GM13977 (cell line): ENCODE measurements around the gene PHYHD1.

ENCODE experiments used
- DNase-seq: peaks from one replicate; pipeline ENCODE4 v3.0.0; 2012; ENCODE audit warnings: low spot score
- in situ Hi-C: fragments of 300-500 bp; cut with MboI; formaldehyde crosslinking; loops from one replicate; pipeline ENCODE4 v1.12.0; 2022; ENCODE audit warnings: low sequenced_read_pairs, low pct_unique_long_range_greater_than_20kb, mixed read lengths, inconsistent platforms; ENCODE audit not compliant: unreplicated experiment
- TF ChIP-seq, protein P1 (sequence below): IDR thresholded peaks from 2 replicates; pipeline ENCODE4 v1.5.1; 2012; ENCODE audit warnings: mild to moderate bottlenecking, control low read depth; ENCODE audit not compliant: insufficient read depth; ENCODE audit errors: extremely low read depth, missing control alignments

PHYHD1 gene

DNA sequence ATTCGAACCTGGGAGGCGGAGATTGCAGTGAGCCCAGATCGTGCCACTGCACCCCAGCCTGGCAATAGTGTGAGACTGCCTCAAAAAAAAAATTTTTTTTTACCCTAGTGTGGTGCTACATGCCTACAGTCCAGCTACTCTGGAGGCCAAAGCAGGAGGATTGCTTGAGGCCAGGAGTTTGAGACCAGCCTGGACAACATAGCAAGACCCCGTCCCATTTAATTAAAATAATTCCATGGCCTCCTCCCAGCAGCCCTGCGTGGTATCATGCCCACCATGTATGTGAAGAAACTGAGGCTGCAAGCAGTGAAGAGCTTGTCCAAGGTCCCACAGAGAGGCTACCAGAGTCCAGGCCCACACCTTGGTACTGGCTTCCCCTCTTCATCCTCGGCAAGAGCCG, 19.4 kb upstream of the PHYHD1 start:
- TF ChIP-seq, protein P1, sequence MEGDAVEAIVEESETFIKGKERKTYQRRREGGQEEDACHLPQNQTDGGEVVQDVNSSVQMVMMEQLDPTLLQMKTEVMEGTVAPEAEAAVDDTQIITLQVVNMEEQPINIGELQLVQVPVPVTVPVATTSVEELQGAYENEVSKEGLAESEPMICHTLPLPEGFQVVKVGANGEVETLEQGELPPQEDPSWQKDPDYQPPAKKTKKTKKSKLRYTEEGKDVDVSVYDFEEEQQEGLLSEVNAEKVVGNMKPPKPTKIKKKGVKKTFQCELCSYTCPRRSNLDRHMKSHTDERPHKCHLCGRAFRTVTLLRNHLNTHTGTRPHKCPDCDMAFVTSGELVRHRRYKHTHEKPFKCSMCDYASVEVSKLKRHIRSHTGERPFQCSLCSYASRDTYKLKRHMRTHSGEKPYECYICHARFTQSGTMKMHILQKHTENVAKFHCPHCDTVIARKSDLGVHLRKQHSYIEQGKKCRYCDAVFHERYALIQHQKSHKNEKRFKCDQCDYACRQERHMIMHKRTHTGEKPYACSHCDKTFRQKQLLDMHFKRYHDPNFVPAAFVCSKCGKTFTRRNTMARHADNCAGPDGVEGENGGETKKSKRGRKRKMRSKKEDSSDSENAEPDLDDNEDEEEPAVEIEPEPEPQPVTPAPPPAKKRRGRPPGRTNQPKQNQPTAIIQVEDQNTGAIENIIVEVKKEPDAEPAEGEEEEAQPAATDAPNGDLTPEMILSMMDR, result no peak
- in situ Hi-C loops, result no loop called here
- no peak for DNase-seq

DNA sequence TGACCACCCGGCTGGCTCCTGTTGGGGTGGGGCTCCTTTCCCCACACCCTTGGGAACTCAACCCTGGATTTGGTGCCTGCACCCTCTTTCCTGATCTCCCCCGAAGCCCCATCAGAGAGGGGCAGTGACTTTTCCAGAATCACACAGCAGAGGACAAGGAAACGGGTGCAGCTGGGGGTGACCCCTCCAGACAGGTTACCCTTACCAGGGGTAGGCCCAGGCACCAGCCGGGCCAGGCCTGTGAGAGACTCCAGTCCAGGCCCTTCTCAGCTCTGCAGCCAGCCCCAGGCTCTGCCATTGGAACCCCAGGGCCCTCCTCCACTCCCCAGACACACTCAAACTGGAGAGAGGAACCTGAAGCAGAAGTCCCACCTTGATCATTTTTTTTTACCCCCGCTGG, 19.0 kb upstream of the PHYHD1 start:
- in situ Hi-C loops, result no loop called here
- no peak for DNase-seq
- TF ChIP-seq, protein P1, result no peak

GRCh38 chr9:128902351-128903078, 18.3 kb upstream of the PHYHD1 start:
- TF ChIP-seq, protein P1, result no peak
- peak; percentile 81 for DNase-seq
- in situ Hi-C loops, result no loop called here

DNA sequence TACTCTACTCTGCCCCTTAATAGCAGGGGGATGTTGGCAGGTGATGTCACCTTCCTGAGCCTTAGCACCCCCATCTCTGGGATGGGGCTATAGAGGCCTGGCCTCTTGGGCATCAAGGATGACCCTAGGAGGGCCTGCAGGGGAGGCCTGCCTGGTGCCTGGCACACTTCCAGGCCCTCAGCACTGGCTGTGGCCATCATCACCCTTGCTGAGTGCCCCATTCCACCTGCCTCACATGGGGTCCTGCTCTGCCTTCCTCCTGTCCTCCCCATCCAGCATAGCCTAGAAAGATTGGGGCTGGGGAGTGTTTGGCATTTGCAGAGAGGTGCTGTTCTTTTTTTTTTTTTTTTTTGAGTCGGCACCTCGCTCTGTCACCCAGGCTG, 17.7 kb upstream of the PHYHD1 start:
- no peak for DNase-seq
- in situ Hi-C loops, result no loop called here
- TF ChIP-seq, protein P1, result no peak

GRCh38 chr9:128903871-128904620, 16.7 kb upstream of the PHYHD1 start:
- TF ChIP-seq, protein P1, result no peak
- in situ Hi-C loops, result no loop called here
- no peak for DNase-seq

GRCh38 chr9:128905964-128906363, 14.8 kb upstream of the PHYHD1 start:
- in situ Hi-C loops, result no loop called here
- no peak for DNase-seq
- TF ChIP-seq, protein P1, result no peak
